ENCODE data around the gene PALLD.

The PALLD gene

GRCh38 chr4:168648929-168649328 is 152.1 kb downstream of the PALLD start:
- DNase-seq (ENCODE audit: low read depth), result no peak

GRCh38 chr4:168651374-168651773 is 154.5 kb downstream of the PALLD start:
- DNase-seq (ENCODE audit: low read depth), result no peak

GRCh38 chr4:168651864-168652263 is 155.0 kb downstream of the PALLD start:
- no peak for DNase-seq (ENCODE audit: low read depth)

- DNase-seq (ENCODE audit: low read depth), result no peak
Observed at GRCh38 chr4:168652755-168653154, 155.9 kb downstream of the PALLD start.

- DNase-seq (ENCODE audit: low read depth), result no peak
Observed at GRCh38 chr4:168654104-168654847, 157.4 kb downstream of the PALLD start.

- DNase-seq (ENCODE audit: low read depth), result no peak
Observed at GRCh38 chr4:168654848-168655174, 158.0 kb downstream of the PALLD start.

- DNase-seq (ENCODE audit: low read depth), result no peak
Observed at GRCh38 chr4:168655182-168655581, 158.3 kb downstream of the PALLD start.

GRCh38 chr4:168656055-168656660 is 159.3 kb downstream of the PALLD start:
- no peak for DNase-seq (ENCODE audit: low read depth)

- no peak for DNase-seq (ENCODE audit: low read depth)
Observed at GRCh38 chr4:168656946-168657473, 160.2 kb downstream of the PALLD start.

- DNase-seq (ENCODE audit: low read depth), result no peak
Observed at GRCh38 chr4:168658751-168659150, 161.9 kb downstream of the PALLD start.

- DNase-seq (ENCODE audit: low read depth), result no peak
Observed at GRCh38 chr4:168659741-168660465, 163.1 kb downstream of the PALLD start.

GRCh38 chr4:168662297-168662984 is 165.6 kb downstream of the PALLD start:
- no peak for DNase-seq (ENCODE audit: low read depth)

- no peak for DNase-seq (ENCODE audit: low read depth)
Observed at GRCh38 chr4:168664242-168664891, 167.5 kb downstream of the PALLD start.

- DNase-seq (ENCODE audit: low read depth), result no peak
Observed at GRCh38 chr4:168666531-168666930, 169.7 kb downstream of the PALLD start.

- DNase-seq (ENCODE audit: low read depth), result no peak
Observed at GRCh38 chr4:168667376-168667775, 170.5 kb downstream of the PALLD start.

GRCh38 chr4:168667921-168668320 is 171.1 kb downstream of the PALLD start:
- no peak for DNase-seq (ENCODE audit: low read depth)

GRCh38 chr4:168673476-168673875 is 176.6 kb downstream of the PALLD start:
- DNase-seq (ENCODE audit: low read depth), result no peak

GRCh38 chr4:168674077-168674747 is 177.4 kb downstream of the PALLD start:
- DNase-seq (ENCODE audit: low read depth), result no peak

- DNase-seq (ENCODE audit: low read depth), result no peak
Observed at GRCh38 chr4:168674866-168675265, 178.0 kb downstream of the PALLD start.

GRCh38 chr4:168677063-168677462 is 180.2 kb downstream of the PALLD start:
- no peak for DNase-seq (ENCODE audit: low read depth)

GRCh38 chr4:168677879-168678278 is 181.0 kb downstream of the PALLD start:
- no peak for DNase-seq (ENCODE audit: low read depth)

All from stimulated activated CD8-positive, alpha-beta memory T cell treated with anti-CD3 and anti-CD28 coated beads, Interleukin-4, amount 100 ng/mL, for 24 hours (primary cell).